Measurements from ENCODE around the gene ADM. TPM values are rescaled to one million over a fixed set of nuclear protein-coding genes. Genes with fewer than 3 reads are reported as not detected.
A peak's percentile ranks its signal among the peaks of the same experiment; 100 is the strongest.

Gene ADM
- total RNA-seq, 1 experiment from 2014 or later, result 263 TPM

DNA sequence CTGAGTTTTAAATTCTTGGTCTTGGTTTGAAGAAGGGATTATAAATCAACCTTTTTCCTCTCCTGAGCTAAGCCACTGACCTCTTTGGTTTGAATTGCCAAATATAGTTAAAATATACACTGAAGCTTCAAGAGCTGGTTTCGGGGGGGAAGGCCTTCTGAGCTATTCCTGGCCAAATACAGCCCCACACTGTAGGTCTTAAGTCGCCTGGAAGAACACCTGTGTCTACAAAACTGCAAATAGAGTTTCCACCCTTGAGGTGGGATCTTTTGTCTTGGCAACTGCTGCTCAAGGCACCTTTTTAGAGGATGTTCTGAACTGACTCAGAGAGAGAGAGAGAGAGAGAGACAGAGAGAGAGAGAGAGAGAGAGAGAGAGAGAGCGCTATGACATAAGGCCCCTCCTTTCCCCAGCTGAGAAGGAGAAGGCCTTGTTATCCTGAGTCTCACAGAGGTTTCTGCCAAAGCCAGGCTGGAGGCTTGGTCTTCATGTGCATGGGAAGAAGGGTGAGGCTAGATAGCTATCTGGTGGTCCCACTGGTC is 5.5 kb downstream of the ADM start:
- Histone ChIP-seq H3K36me3 (ENCODE audit: control insufficient read depth, insufficient read depth, low read length) (peaks cover 15% of the 10 kb centered on the region), H3K4me3 (ENCODE audit: low read depth in 2 of 2, low read length in 2 of 2) (no peak overlapping the region), H3K9me3 (ENCODE audit: control insufficient read depth, insufficient read depth, low read depth, low read length) (no peaks in the 10 kb centered on the region), H3K27me3 (ENCODE audit: control insufficient read depth, insufficient read depth, low read length) (no peaks in the 10 kb centered on the region), H3K27ac (ENCODE audit: low read length) (peak overlapping the region; percentile 100), H3K4me1 (ENCODE audit: control insufficient read depth, insufficient read depth, low read length) (peaks cover 39% of the 10 kb centered on the region)
- ChIA-PET POLR2A (interaction anchor here (0.5 to 1.3 kb wide), 5 partner anchors 92 to 1346 kb away, joined by 4 to 11 read pairs (median 7); partner anchors contain the start of gene WEE1), CTCF (interaction anchor here (0.5 to 3.3 kb wide), 4 partner anchors 56 to 552 kb away, joined by 3 to 24 read pairs (median 11); no protein-coding TSS in a partner anchor)
- no TSS peak for BruUV-seq (replicated peaks)
- no peak for TF ChIP-seq SIN3A (IDR thresholded peaks at IDR 0.05; ENCODE audit: borderline replicate concordance, insufficient read depth, low read depth, low read length)
- TF ChIP-seq, protein P1, sequence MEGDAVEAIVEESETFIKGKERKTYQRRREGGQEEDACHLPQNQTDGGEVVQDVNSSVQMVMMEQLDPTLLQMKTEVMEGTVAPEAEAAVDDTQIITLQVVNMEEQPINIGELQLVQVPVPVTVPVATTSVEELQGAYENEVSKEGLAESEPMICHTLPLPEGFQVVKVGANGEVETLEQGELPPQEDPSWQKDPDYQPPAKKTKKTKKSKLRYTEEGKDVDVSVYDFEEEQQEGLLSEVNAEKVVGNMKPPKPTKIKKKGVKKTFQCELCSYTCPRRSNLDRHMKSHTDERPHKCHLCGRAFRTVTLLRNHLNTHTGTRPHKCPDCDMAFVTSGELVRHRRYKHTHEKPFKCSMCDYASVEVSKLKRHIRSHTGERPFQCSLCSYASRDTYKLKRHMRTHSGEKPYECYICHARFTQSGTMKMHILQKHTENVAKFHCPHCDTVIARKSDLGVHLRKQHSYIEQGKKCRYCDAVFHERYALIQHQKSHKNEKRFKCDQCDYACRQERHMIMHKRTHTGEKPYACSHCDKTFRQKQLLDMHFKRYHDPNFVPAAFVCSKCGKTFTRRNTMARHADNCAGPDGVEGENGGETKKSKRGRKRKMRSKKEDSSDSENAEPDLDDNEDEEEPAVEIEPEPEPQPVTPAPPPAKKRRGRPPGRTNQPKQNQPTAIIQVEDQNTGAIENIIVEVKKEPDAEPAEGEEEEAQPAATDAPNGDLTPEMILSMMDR (IDR thresholded peaks at IDR 0.05), result no peak
- TF ChIP-seq POLR2AphosphoS5 (IDR thresholded peaks at IDR 0.05; ENCODE audit: low read depth, low read length), result no peak
- TF ChIP-seq TCF7L2 (IDR thresholded peaks at IDR 0.05; ENCODE audit: low read depth, low read length), result no peak
- TF ChIP-seq, protein P2, sequence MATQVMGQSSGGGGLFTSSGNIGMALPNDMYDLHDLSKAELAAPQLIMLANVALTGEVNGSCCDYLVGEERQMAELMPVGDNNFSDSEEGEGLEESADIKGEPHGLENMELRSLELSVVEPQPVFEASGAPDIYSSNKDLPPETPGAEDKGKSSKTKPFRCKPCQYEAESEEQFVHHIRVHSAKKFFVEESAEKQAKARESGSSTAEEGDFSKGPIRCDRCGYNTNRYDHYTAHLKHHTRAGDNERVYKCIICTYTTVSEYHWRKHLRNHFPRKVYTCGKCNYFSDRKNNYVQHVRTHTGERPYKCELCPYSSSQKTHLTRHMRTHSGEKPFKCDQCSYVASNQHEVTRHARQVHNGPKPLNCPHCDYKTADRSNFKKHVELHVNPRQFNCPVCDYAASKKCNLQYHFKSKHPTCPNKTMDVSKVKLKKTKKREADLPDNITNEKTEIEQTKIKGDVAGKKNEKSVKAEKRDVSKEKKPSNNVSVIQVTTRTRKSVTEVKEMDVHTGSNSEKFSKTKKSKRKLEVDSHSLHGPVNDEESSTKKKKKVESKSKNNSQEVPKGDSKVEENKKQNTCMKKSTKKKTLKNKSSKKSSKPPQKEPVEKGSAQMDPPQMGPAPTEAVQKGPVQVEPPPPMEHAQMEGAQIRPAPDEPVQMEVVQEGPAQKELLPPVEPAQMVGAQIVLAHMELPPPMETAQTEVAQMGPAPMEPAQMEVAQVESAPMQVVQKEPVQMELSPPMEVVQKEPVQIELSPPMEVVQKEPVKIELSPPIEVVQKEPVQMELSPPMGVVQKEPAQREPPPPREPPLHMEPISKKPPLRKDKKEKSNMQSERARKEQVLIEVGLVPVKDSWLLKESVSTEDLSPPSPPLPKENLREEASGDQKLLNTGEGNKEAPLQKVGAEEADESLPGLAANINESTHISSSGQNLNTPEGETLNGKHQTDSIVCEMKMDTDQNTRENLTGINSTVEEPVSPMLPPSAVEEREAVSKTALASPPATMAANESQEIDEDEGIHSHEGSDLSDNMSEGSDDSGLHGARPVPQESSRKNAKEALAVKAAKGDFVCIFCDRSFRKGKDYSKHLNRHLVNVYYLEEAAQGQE (IDR thresholded peaks at IDR 0.05; ENCODE audit: insufficient read depth in 1 of 2, low read depth in 2 of 2, low read length in 1 of 2), result no peak
- in situ Hi-C loops (cut with HindIII; ENCODE audit: low pct_unique_long_range_greater_than_20kb, low sequenced_read_pairs), result loop anchor here (25.0 kb wide), 2 partner anchors 448 to 723 kb away; no protein-coding TSS in a partner anchor
- DNase-seq (ENCODE audit: low read depth, low spot score) (no peak), ATAC-seq (no peak)
- intact Hi-C loops (cut with micrococcal nuclease; ENCODE audit: unreplicated experiment), result no loop called here

DNA sequence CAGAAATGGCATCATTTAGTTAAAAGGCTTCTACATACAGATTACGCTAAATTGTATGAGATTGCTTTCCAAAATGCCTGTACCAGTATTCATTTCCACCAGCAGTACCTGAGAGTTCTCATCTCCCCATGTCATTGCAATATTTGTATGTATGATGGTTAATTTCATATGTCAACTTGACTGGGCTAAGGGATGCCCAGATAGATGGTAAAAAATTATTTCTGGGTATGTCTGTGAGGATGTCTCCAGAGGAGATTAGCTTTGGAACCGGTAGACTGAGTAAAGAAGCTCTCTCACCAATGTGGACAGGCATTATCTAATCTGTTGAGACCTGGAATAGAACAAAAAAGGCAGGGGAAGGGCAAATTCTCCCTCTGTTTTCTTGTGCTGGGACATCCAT is 6.9 kb downstream of the ADM start:
- Histone ChIP-seq H3K36me3 (ENCODE audit: control insufficient read depth, insufficient read depth, low read length) (peaks cover 3% of the 10 kb centered on the region), H3K9me3 (ENCODE audit: control insufficient read depth, insufficient read depth, low read depth, low read length) (no peaks in the 10 kb centered on the region), H3K27ac (ENCODE audit: low read length) (peak overlapping the region; percentile 57; the same call in 1 of the 2 replicates), H3K4me3 (ENCODE audit: low read depth in 2 of 2, low read length in 2 of 2) (no peak overlapping the region), H3K27me3 (ENCODE audit: control insufficient read depth, insufficient read depth, low read length) (no peaks in the 10 kb centered on the region), H3K4me1 (ENCODE audit: control insufficient read depth, insufficient read depth, low read length) (peaks cover 43% of the 10 kb centered on the region)
- in situ Hi-C loops (cut with HindIII; ENCODE audit: low pct_unique_long_range_greater_than_20kb, low sequenced_read_pairs) (loop anchor here (25.0 kb wide), 2 partner anchors 450 to 725 kb away; no protein-coding TSS in a partner anchor), intact Hi-C loops (cut with micrococcal nuclease; ENCODE audit: unreplicated experiment) (no loop called here)
- ChIA-PET CTCF (no interaction called here), POLR2A (interaction anchor here (0.5 kb wide), 1 partner anchor 478 kb away, joined by 11 read pairs; no protein-coding TSS in a partner anchor)
- TF ChIP-seq SIN3A (IDR thresholded peaks at IDR 0.05; ENCODE audit: borderline replicate concordance, insufficient read depth, low read depth, low read length) (no peak), POLR2AphosphoS5 (IDR thresholded peaks at IDR 0.05; ENCODE audit: low read depth, low read length) (no peak), TCF7L2 (IDR thresholded peaks at IDR 0.05; ENCODE audit: low read depth, low read length) (no peak)
- TF ChIP-seq, protein P2 (IDR thresholded peaks at IDR 0.05; ENCODE audit: insufficient read depth in 1 of 2, low read depth in 2 of 2, low read length in 1 of 2), result no peak
- TF ChIP-seq, protein P1 (IDR thresholded peaks at IDR 0.05), result no peak
- DNase-seq (ENCODE audit: low read depth, low spot score) (no peak), ATAC-seq (no peak)
- BruUV-seq (replicated peaks), result no TSS peak

Measured in Panc1 (cell line).